Measurements from ENCODE around the gene RNF207.

Gene RNF207

GRCh38 chr1:6221210-6221784, 15.4 kb downstream of the RNF207 start:
- Histone ChIP-seq H3K79me2 (ENCODE audit: insufficient read depth, low read length) (peaks cover 4% of the 10 kb centered on the region; the same call in 1 of the 2 replicates), H3K36me3 (ENCODE audit: insufficient read depth, low read length) (peaks cover 30% of the 10 kb centered on the region; the same call in 1 of the 2 replicates), H3K27me3 (ENCODE audit: insufficient read depth, low read length, poor library complexity, severe bottlenecking) (no peaks in the 10 kb centered on the region), H3K9ac (ENCODE audit: low read depth, low read length, poor library complexity, severe bottlenecking) (no peak overlapping the region), H4K20me1 (ENCODE audit: insufficient read depth, low read length, poor library complexity, severe bottlenecking) (no peaks in the 10 kb centered on the region), H3K9me3 (ENCODE audit: insufficient read depth, low read depth, low read length) (no peaks in the 10 kb centered on the region), H2AFZ (ENCODE audit: low read length) (no peak overlapping the region), H3K9me2 (replicated peaks; ENCODE audit: low read depth, low read length) (no peaks in the 10 kb centered on the region), H3K4me2 (ENCODE audit: low read depth, low read length, poor library complexity, severe bottlenecking) (no peak overlapping the region), H3F3A (ENCODE audit: low read depth) (no peaks in the 10 kb centered on the region), H3K4me1 (ENCODE audit: insufficient read depth, low read length, poor library complexity, severe bottlenecking) (no peaks in the 10 kb centered on the region), H3K4me3 (ENCODE audit: low read length, poor library complexity, severe bottlenecking) (no peak overlapping the region)
- TF ChIP-seq CTCF (conservative IDR thresholded peaks at IDR 0.05; ENCODE audit: low read length) (no peak), EZH2phosphoT487 (IDR thresholded peaks at IDR 0.05; ENCODE audit: borderline replicate concordance) (no peak)

GRCh38 chr1:6222636-6223035, 16.7 kb downstream of the RNF207 start:
- H3K4me3 ChIP-seq (ENCODE audit: low read length, poor library complexity, severe bottlenecking), result no peak overlapping the region
- H3K9ac ChIP-seq (ENCODE audit: low read depth, low read length, poor library complexity, severe bottlenecking), result no peak overlapping the region
- H3K27me3 ChIP-seq (ENCODE audit: insufficient read depth, low read length, poor library complexity, severe bottlenecking), result no peaks in the 10 kb centered on the region
- H2AFZ ChIP-seq (ENCODE audit: low read length), result no peak overlapping the region
- peaks cover 41% of the 10 kb centered on the region; the same call in 1 of the 2 replicates for H3K36me3 ChIP-seq (ENCODE audit: insufficient read depth, low read length)
- no peak for TF ChIP-seq CTCF (conservative IDR thresholded peaks at IDR 0.05; ENCODE audit: low read length)
- H4K20me1 ChIP-seq (ENCODE audit: insufficient read depth, low read length, poor library complexity, severe bottlenecking), result no peaks in the 10 kb centered on the region
- H3K4me1 ChIP-seq (ENCODE audit: insufficient read depth, low read length, poor library complexity, severe bottlenecking), result peaks cover 3% of the 10 kb centered on the region
- H3K9me3 ChIP-seq (ENCODE audit: insufficient read depth, low read depth, low read length), result no peaks in the 10 kb centered on the region
- peaks cover 5% of the 10 kb centered on the region; the same call in 1 of the 2 replicates for H3K79me2 ChIP-seq (ENCODE audit: insufficient read depth, low read length)
- no peaks in the 10 kb centered on the region for H3F3A ChIP-seq (ENCODE audit: low read depth)
- H3K9me2 ChIP-seq (replicated peaks; ENCODE audit: low read depth, low read length), result no peaks in the 10 kb centered on the region
- H3K4me2 ChIP-seq (ENCODE audit: low read depth, low read length, poor library complexity, severe bottlenecking), result no peak overlapping the region

GRCh38 chr1:6223617-6224016, 17.7 kb downstream of the RNF207 start:
- Histone ChIP-seq H3F3A (ENCODE audit: low read depth) (no peaks in the 10 kb centered on the region), H3K9ac (ENCODE audit: low read depth, low read length, poor library complexity, severe bottlenecking) (no peak overlapping the region)

More at GRCh38 chr1:6223617-6224016, 17.7 kb downstream of the RNF207 start:
- peaks cover 3% of the 10 kb centered on the region for H3K4me1 ChIP-seq (ENCODE audit: insufficient read depth, low read length, poor library complexity, severe bottlenecking)
- H3K9me3 ChIP-seq (ENCODE audit: insufficient read depth, low read depth, low read length), result no peaks in the 10 kb centered on the region
- no peak overlapping the region for H3K4me3 ChIP-seq (ENCODE audit: low read length, poor library complexity, severe bottlenecking)
- H3K4me2 ChIP-seq (ENCODE audit: low read depth, low read length, poor library complexity, severe bottlenecking), result no peak overlapping the region
- H3K79me2 ChIP-seq (ENCODE audit: insufficient read depth, low read length), result peaks cover 13% of the 10 kb centered on the region; the same call in 1 of the 2 replicates
- H3K36me3 ChIP-seq (ENCODE audit: insufficient read depth, low read length), result peaks cover 41% of the 10 kb centered on the region; the same call in 1 of the 2 replicates
- no peak overlapping the region for H2AFZ ChIP-seq (ENCODE audit: low read length)
- no peaks in the 10 kb centered on the region for H3K27me3 ChIP-seq (ENCODE audit: insufficient read depth, low read length, poor library complexity, severe bottlenecking)
- no peaks in the 10 kb centered on the region for H4K20me1 ChIP-seq (ENCODE audit: insufficient read depth, low read length, poor library complexity, severe bottlenecking)
- H3K9me2 ChIP-seq (replicated peaks; ENCODE audit: low read depth, low read length), result no peaks in the 10 kb centered on the region
- TF ChIP-seq CTCF (conservative IDR thresholded peaks at IDR 0.05; ENCODE audit: low read length) (no peak), EZH2phosphoT487 (IDR thresholded peaks at IDR 0.05; ENCODE audit: borderline replicate concordance) (no peak)

Measured in Loucy (cell line).